Measurements from ENCODE around the gene TGM3.

GRCh38 chr20:2280082-2280481 lies 15.7 kb upstream of the TGM3 start:
- TF ChIP-seq POLR2A (IDR thresholded peaks at IDR 0.05) (no peak), CTCF (IDR thresholded peaks at IDR 0.05) (no peak)
